ENCODE measurements around the gene FXR1. TPM values are rescaled to one million over a fixed set of nuclear protein-coding genes. Genes with fewer than 3 reads are reported as not detected.
"Not testable (repeated sequence)": the region's sequence is repeated elsewhere in the genome, so short reads cannot be mapped to it uniquely, and the experiment has no call there.

The FXR1 gene
- total RNA-seq, 2 donors from 2014 or later, result 57.6 to 64.7 TPM

- no peak for DNase-seq
- ATAC-seq, result no peak
- intact Hi-C loops (cut with DNase I, micrococcal nuclease), result no loop called here
These were observed 78.0 kb downstream of the FXR1 start for GRCh38 chr3:180990505-180990904.

- DNase-seq (no peak), ATAC-seq (no peak)
- intact Hi-C loops (cut with DNase I, micrococcal nuclease), result no loop called here
These were observed 84.0 kb downstream of the FXR1 start for GRCh38 chr3:180996415-180996932.

- ATAC-seq; DNase-seq; intact Hi-C loops (cut with DNase I, micrococcal nuclease): not testable (repeated sequence)
These were observed 89.9 kb downstream of the FXR1 start for GRCh38 chr3:181002331-181002730.

DNA sequence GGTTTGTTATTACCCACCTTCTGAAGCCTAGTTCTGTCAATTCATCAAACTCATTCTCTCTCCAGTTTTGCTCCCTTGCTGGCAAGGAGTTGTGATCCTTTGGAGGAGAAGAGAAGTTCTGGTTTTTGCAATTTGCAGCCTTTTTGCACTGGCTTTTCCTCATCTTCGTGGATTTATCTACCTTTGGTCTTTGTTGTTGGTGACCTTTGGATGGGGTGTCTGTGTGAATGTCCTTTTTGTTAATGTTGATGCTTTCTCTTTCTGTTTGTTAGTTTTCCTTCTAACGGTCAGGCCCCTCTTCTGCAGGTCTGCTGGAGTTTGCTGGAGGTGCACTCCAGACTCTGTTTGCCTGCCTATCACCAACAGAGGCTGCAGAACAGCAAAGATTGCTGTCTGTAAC lies 91.0 kb downstream of the FXR1 start:
- intact Hi-C loops (cut with DNase I, micrococcal nuclease); ATAC-seq; DNase-seq: not testable (repeated sequence)

DNA sequence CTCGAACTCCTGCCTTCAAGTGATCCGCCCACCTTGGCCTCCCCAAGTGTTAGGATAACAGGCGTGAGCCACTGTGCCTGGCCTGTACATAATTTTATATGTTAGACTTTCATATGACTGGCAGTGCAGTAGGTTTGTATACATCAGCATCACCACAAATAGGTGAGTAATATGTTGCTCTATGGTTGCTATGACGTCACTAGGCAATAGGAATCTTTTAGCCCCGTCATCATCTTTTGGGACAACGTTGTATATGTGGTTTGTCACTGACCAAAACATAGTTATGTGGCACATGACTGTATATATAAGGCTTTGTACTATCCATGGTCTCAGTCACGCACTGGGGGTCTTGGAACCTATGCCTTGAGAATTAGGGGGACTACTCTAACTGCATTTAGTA lies 94.1 kb downstream of the FXR1 start:
- no peak for DNase-seq
- no peak for ATAC-seq
- intact Hi-C loops (cut with DNase I, micrococcal nuclease), result no loop called here

GRCh38 chr3:181007262-181007661 lies 94.8 kb downstream of the FXR1 start:
- ATAC-seq (no peak), DNase-seq (no peak)
- intact Hi-C loops (cut with DNase I, micrococcal nuclease), result no loop called here

GRCh38 chr3:181008796-181009195 lies 96.3 kb downstream of the FXR1 start:
- ATAC-seq (no peak), DNase-seq (no peak)
- intact Hi-C loops (cut with DNase I, micrococcal nuclease), result no loop called here

- intact Hi-C loops (cut with DNase I, micrococcal nuclease), result no loop called here
- DNase-seq, result no peak
- no peak for ATAC-seq
These were observed 96.8 kb downstream of the FXR1 start for GRCh38 chr3:181009225-181009624.

GRCh38 chr3:181017690-181018089 lies 105.2 kb downstream of the FXR1 start:
- ATAC-seq (no peak), DNase-seq (no peak)
- intact Hi-C loops (cut with DNase I, micrococcal nuclease), result no loop called here

DNA sequence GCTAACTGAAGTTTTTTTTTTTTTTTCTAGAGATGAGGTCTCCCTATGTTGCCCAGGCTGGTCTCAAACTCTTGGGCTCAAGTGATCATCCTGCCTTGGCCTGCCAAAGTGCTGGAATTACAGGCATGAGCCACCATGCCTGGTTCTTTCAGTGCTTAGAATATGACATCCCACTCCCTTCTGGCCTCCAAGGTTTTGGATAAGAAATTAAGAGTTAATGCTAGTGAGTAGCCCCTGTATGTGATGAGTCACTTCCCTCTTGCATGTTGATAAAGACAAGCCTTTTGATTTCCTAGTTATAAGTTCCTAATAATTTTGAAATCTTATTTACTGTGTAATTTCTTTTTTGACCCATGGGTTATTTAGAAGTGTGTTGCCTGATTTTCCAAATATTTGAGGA lies 112.7 kb downstream of the FXR1 start:
- DNase-seq (no peak), ATAC-seq (no peak)
- intact Hi-C loops (cut with DNase I, micrococcal nuclease), result no loop called here

DNA sequence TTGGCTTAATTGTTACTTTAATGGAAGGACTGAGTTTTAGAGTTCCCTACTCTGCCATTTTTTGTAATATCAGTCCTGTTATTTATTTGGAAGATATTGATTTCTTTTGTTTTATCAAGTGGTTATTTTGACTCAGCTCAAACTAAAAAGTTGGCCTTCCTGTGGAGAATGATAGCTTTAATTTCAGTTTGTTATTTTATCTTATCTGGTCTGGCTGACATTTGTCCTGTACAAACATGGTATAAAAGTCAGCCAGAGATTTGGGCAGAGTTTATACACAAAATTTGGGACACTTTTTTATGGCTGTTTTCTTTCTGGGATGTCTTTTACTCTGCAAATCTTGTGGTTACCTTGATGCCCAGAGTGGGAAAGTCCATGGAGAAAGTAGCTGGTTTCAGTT lies 118.5 kb downstream of the FXR1 start:
- ATAC-seq, result no peak
- intact Hi-C loops (cut with DNase I, micrococcal nuclease), result no loop called here
- DNase-seq, result no peak

Other genes with a start within 250 kb of the FXR1 start
- gene CCDC39, start 233.2 kb upstream of the FXR1 start, total RNA-seq, result not detected
- 10 to 100 TPM; 30.3 to 32.3 TPM for gene DNAJC19, start 77.1 kb downstream of the FXR1 start, total RNA-seq